ENCODE measurements around the gene SPIC. TPM values are rescaled to one million over a fixed set of nuclear protein-coding genes. Genes with fewer than 3 reads are reported as not detected.

The SPIC gene
- total RNA-seq (2022; extraction: Qiagen RNA extraction; ENCODE audit: low read depth): not detected in 5 replicates

GRCh38 chr12:101474711-101475386, at the start of gene SPIC:
Gene SPIC (plus strand): TSS chr12:101475336. CDS start chr12:101476905, 1,569 bp downstream.

Other genes starting within 250 kb of the SPIC start
- gene UTP20, start 195.2 kb upstream of the SPIC start, total RNA-seq (2022; extraction: Qiagen RNA extraction; ENCODE audit: low read depth): 13.8 to 19.4 TPM (median 16.6 TPM) in 5 replicates
- 61.0 to 82.1 TPM (median 63.0 TPM) in 5 replicates for gene ARL1, start 67.6 kb upstream of the SPIC start, total RNA-seq (2022; extraction: Qiagen RNA extraction; ENCODE audit: low read depth)
- gene MYBPC1, start 119.6 kb downstream of the SPIC start, total RNA-seq (2022; extraction: Qiagen RNA extraction; ENCODE audit: low read depth): not detected in 5 replicates
- 42.3 to 83.1 TPM (median 72.6 TPM) in 5 replicates for gene CHPT1, start 222.3 kb downstream of the SPIC start, total RNA-seq (2022; extraction: Qiagen RNA extraction; ENCODE audit: low read depth)

Data from A549 treated with ZK216348 at 1 μM for 4 hours (cell line).